ENCODE results near the gene MAN2B2.

DNA sequence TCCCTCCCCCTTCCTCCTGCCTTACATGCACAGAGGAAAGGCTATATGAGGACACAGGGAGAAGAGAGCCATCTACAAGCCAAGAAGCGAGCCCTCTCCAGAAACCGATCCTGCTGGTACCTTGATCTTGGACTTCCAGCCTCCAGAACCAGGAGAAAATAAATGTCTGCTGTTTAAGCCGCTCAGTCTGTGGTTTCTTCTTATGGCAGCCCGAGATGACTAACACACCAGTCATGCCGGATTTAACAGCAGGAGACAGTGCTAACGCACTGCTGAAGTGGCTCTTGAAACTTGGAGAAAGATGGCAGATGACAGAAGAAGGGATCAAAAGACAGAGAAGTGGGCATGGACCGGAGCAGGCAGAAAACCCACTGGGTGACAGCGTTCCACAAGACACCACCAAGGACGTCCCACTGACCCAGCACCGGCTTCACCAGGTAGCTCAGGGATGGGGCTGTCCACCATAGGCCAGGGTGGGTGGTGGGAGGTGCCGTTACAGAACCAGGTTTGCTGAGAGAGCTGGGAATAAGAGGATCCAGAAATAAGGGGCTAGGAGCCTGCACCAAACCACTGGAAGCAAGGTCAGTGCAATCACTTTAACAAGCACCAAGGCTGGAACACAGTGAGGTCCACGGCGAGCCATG is 6.2 kb upstream of the MAN2B2 start:
- TF ChIP-seq, protein P1, sequence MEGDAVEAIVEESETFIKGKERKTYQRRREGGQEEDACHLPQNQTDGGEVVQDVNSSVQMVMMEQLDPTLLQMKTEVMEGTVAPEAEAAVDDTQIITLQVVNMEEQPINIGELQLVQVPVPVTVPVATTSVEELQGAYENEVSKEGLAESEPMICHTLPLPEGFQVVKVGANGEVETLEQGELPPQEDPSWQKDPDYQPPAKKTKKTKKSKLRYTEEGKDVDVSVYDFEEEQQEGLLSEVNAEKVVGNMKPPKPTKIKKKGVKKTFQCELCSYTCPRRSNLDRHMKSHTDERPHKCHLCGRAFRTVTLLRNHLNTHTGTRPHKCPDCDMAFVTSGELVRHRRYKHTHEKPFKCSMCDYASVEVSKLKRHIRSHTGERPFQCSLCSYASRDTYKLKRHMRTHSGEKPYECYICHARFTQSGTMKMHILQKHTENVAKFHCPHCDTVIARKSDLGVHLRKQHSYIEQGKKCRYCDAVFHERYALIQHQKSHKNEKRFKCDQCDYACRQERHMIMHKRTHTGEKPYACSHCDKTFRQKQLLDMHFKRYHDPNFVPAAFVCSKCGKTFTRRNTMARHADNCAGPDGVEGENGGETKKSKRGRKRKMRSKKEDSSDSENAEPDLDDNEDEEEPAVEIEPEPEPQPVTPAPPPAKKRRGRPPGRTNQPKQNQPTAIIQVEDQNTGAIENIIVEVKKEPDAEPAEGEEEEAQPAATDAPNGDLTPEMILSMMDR (IDR thresholded peaks at IDR 0.05), result no peak
- TF ChIP-seq SIN3A (IDR thresholded peaks at IDR 0.05; ENCODE audit: borderline replicate concordance, insufficient read depth, low read depth, low read length), result no peak

Data from Panc1 (cell line).